Measurements from ENCODE around the gene TXNRD2.
A peak's percentile ranks its signal among the peaks of the same experiment; 100 is the strongest.

Gene TXNRD2

GRCh38 chr22:19863571-19863970 is 78.0 kb downstream of the TXNRD2 start:
- no peak overlapping the region for H3K4me3 ChIP-seq (ENCODE audit: low read depth, low read length)
- TF ChIP-seq CTCF (IDR thresholded peaks at IDR 0.05; ENCODE audit: low read depth, low read length, missing control alignments), result no peak
- DNase-seq (ENCODE audit: low read depth), result no peak

- H3K4me3 ChIP-seq (ENCODE audit: low read depth, low read length), result no peak overlapping the region
- TF ChIP-seq CTCF (IDR thresholded peaks at IDR 0.05; ENCODE audit: low read depth, low read length, missing control alignments), result no peak
- no peak for DNase-seq (ENCODE audit: low read depth)
Observed at GRCh38 chr22:19862619-19863246, 78.9 kb downstream of the TXNRD2 start.

- H3K4me3 ChIP-seq (ENCODE audit: low read depth, low read length), result no peak overlapping the region
- no peak for DNase-seq (ENCODE audit: low read depth)
- TF ChIP-seq CTCF (IDR thresholded peaks at IDR 0.05; ENCODE audit: low read depth, low read length, missing control alignments), result no peak
Observed at GRCh38 chr22:19859861-19860510, 81.6 kb downstream of the TXNRD2 start.

GRCh38 chr22:19857382-19857781 is 84.2 kb downstream of the TXNRD2 start:
- no peak overlapping the region for H3K4me3 ChIP-seq (ENCODE audit: low read depth, low read length)
- TF ChIP-seq CTCF (IDR thresholded peaks at IDR 0.05; ENCODE audit: low read depth, low read length, missing control alignments), result no peak
- no peak for DNase-seq (ENCODE audit: low read depth)

- DNase-seq (ENCODE audit: low read depth), result peak; percentile 35
- no peak for TF ChIP-seq CTCF (IDR thresholded peaks at IDR 0.05; ENCODE audit: low read depth, low read length, missing control alignments)
- H3K4me3 ChIP-seq (ENCODE audit: low read depth, low read length), result peak overlapping the region; percentile 99
Observed at GRCh38 chr22:19855504-19856409, 85.9 kb downstream of the TXNRD2 start.

- DNase-seq (ENCODE audit: low read depth), result peak; percentile 89
- H3K4me3 ChIP-seq (ENCODE audit: low read depth, low read length), result peak within 1 kb of the TSS; percentile 99
- TF ChIP-seq CTCF (IDR thresholded peaks at IDR 0.05; ENCODE audit: low read depth, low read length, missing control alignments), result no peak
Observed at GRCh38 chr22:19854778-19855503, 86.7 kb downstream of the TXNRD2 start, which contains the start of the genes GNB1L and RTL10. Gene GNB1L (minus strand): TSS chr22:19854874. CDS start chr22:19821355, 33,519 bp downstream. Gene RTL10 (minus strand): TSS chr22:19854874. CDS start chr22:19852261, 2,613 bp downstream.
